DND-41 (cell line): ENCODE results near the gene CACNA1E.

ENCODE experiments used
- ATAC-seq: fragments of 200-7000 bp; cut with Tn5 transposase; 3 replicates; pipeline ENCODE4 v1.9.1; 2021; ENCODE audit warnings: low read depth; ENCODE audit not compliant: insufficient read depth
- DNase-seq: peaks from one replicate; pipeline ENCODE4 v3.0.0-alpha.2; 2020
- H2AFZ ChIP-seq: 2 replicates; pipeline ENCODE4 v1.6.0; 2012; ENCODE audit warnings: low read depth, low read length
- H3K27ac ChIP-seq: 2 replicates; pipeline ENCODE4 v1.5.1; 2012; ENCODE audit warnings: low read length, inconsistent platforms
- H3K27me3 ChIP-seq: fragments of 200-600 bp; sonication (generic); 2 replicates; pipeline ENCODE4 v1.6.0; 2012; ENCODE audit warnings: low read length, mild to moderate bottlenecking, inconsistent platforms; ENCODE audit not compliant: insufficient read depth, poor library complexity
- H3K36me3 ChIP-seq: 2 replicates; pipeline ENCODE4 v1.5.1; 2012; ENCODE audit warnings: low read length, inconsistent platforms; ENCODE audit not compliant: insufficient read depth
- H3K4me1 ChIP-seq: 2 replicates; pipeline ENCODE4 v1.5.1; 2012; ENCODE audit warnings: mild to moderate bottlenecking, low read length; ENCODE audit not compliant: insufficient read depth
- H3K4me2 ChIP-seq: 2 replicates; pipeline ENCODE4 v1.6.0; 2012; ENCODE audit warnings: mild to moderate bottlenecking, moderate library complexity, low read length, inconsistent platforms; ENCODE audit not compliant: insufficient read depth
- H3K4me3 ChIP-seq, 2 experiments: fragments of 200-600 bp in 1 of 2; shearing (Covaris generic) in 1 of 2; 2 replicates each; pipeline ENCODE4 v1.5.1; 2012 to 2016; ENCODE audit warnings: inconsistent platforms in 2 of 2, low read length in 2 of 2, mild to moderate bottlenecking in 2 of 2, low read depth in 1 of 2, moderate library complexity in 1 of 2
- H3K79me2 ChIP-seq: 2 replicates; pipeline ENCODE4 v1.6.0; 2012; ENCODE audit warnings: low read length, inconsistent platforms; ENCODE audit not compliant: insufficient read depth
- H3K9ac ChIP-seq: 2 replicates; pipeline ENCODE4 v1.6.0; 2012; ENCODE audit warnings: low read depth, mild to moderate bottlenecking, inconsistent platforms, low read length, moderate library complexity
- H3K9me3 ChIP-seq: 2 replicates; pipeline ENCODE4 v1.5.1; 2012; ENCODE audit warnings: low read length, moderate library complexity, mild to moderate bottlenecking, inconsistent platforms; ENCODE audit not compliant: insufficient read depth, severe bottlenecking
- H4K20me1 ChIP-seq: 2 replicates; pipeline ENCODE4 v1.6.0; 2012; ENCODE audit warnings: low read length; ENCODE audit not compliant: insufficient read depth
- CTCF ChIP-seq: IDR thresholded peaks from 2 replicates; pipeline ENCODE4 v1.5.1; 2012; ENCODE audit warnings: borderline replicate concordance, low read length, moderate library complexity, mild to moderate bottlenecking; ENCODE audit not compliant: poor library complexity, severe bottlenecking; ENCODE audit errors: extremely low read depth
- EZH2 ChIP-seq: IDR thresholded peaks from 3 replicates; pipeline ENCODE4 v1.6.1; 2012; ENCODE audit warnings: borderline replicate concordance, low read depth, mild to moderate bottlenecking, moderate library complexity, low read length, inconsistent platforms; ENCODE audit not compliant: severe bottlenecking

Gene CACNA1E

GRCh38 chr1:181453541-181454201 is 29.6 kb upstream of the CACNA1E start:
- DNase-seq = no peak
- peaks cover 3% of the 10 kb centered on the region for H3K27me3 ChIP-seq
- no peaks in the 10 kb centered on the region for H3K4me1 ChIP-seq
- no peak overlapping the region for H3K4me3 ChIP-seq
- H3K4me2 ChIP-seq = no peak overlapping the region
- H3K36me3 ChIP-seq = no peaks in the 10 kb centered on the region
- ATAC-seq = no peak
- H3K9ac ChIP-seq = no peak overlapping the region
- H3K79me2 ChIP-seq = no peaks in the 10 kb centered on the region
- H3K27ac ChIP-seq = no peak overlapping the region
- H2AFZ ChIP-seq = no peak overlapping the region
- TF ChIP-seq EZH2 (no peak), CTCF (no peak)
- no peaks in the 10 kb centered on the region for H4K20me1 ChIP-seq
- H3K9me3 ChIP-seq = peaks cover 3% of the 10 kb centered on the region

GRCh38 chr1:181456551-181456950 is 26.8 kb upstream of the CACNA1E start:
- Histone ChIP-seq H3K9me3 (peaks cover 3% of the 10 kb centered on the region), H3K4me2 (no peak overlapping the region), H3K4me3 (no peak overlapping the region), H3K4me1 (no peaks in the 10 kb centered on the region), H3K79me2 (no peaks in the 10 kb centered on the region), H4K20me1 (no peaks in the 10 kb centered on the region), H2AFZ (no peak overlapping the region), H3K36me3 (no peaks in the 10 kb centered on the region), H3K9ac (no peak overlapping the region), H3K27ac (no peak overlapping the region), H3K27me3 (peaks cover 3% of the 10 kb centered on the region)
- DNase-seq (no peak), ATAC-seq (no peak)
- TF ChIP-seq EZH2 (no peak), CTCF (no peak)

GRCh38 chr1:181458419-181458818 is 24.9 kb upstream of the CACNA1E start:
- H3K36me3 ChIP-seq = no peaks in the 10 kb centered on the region

More at GRCh38 chr1:181458419-181458818, 24.9 kb upstream of the CACNA1E start:
- H3K27ac ChIP-seq = no peak overlapping the region
- H3K9me3 ChIP-seq = peaks cover 3% of the 10 kb centered on the region
- no peak overlapping the region for H3K4me3 ChIP-seq
- H2AFZ ChIP-seq = no peak overlapping the region
- no peak overlapping the region for H3K4me2 ChIP-seq
- no peak for ATAC-seq
- TF ChIP-seq EZH2 (no peak), CTCF (no peak)
- DNase-seq = no peak
- peaks cover 3% of the 10 kb centered on the region for H3K27me3 ChIP-seq
- no peaks in the 10 kb centered on the region for H3K79me2 ChIP-seq
- H4K20me1 ChIP-seq = no peaks in the 10 kb centered on the region
- H3K9ac ChIP-seq = no peak overlapping the region
- H3K4me1 ChIP-seq = no peaks in the 10 kb centered on the region
